SH-SY5Y (cell line): ENCODE results near the gene RAPGEF2.

ENCODE experiments used
- GATA2 ChIP-seq: IDR thresholded peaks from 2 replicates; pipeline ENCODE4 v1.6.1; 2011; ENCODE audit warnings: mild to moderate bottlenecking, low read depth, low read length
- GATA3 ChIP-seq: IDR thresholded peaks from 2 replicates; pipeline ENCODE4 v1.6.1; 2011; ENCODE audit warnings: low read depth, mild to moderate bottlenecking, low read length, moderate library complexity

DNA sequence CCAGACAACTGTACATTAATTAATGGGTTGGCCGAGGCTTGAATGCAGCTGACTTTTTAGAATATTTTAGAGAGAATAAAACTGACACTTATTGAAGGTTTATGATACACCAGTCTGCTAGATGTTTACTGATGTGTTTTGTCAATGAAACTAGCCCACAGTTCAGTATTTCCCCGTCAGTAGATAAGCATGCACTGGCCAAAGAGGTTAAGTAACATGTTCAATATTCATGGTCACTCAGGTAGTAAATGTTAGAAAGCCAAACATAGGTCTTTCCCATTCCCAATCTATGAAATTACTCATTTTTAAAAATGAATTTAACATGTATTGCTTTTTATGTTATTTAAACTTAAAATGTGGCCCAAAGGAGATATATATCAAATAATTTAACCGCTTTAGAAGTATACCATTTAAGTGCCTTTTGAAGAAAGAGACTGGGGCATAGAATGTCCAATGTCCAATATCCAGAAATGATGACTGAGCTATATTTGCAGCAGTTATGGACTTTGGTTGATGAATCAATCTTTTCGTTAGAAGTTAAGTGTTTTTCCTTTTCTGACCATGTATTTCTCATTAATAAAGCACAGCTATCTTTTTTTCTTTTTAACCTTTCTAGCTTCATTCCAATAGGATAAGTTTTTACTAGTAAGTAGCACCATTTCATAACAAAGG lies 156.1 kb downstream of the RAPGEF2 start:
- no peak for TF ChIP-seq GATA2
- no peak for TF ChIP-seq GATA3
